Measurements from ENCODE around the gene NAT8L.

- TF ChIP-seq POLR2A (IDR thresholded peaks at IDR 0.05) (no peak), EP300 (IDR thresholded peaks at IDR 0.05) (no peak), POLR2AphosphoS5 (IDR thresholded peaks at IDR 0.05) (no peak)
- TF ChIP-seq, protein P1, sequence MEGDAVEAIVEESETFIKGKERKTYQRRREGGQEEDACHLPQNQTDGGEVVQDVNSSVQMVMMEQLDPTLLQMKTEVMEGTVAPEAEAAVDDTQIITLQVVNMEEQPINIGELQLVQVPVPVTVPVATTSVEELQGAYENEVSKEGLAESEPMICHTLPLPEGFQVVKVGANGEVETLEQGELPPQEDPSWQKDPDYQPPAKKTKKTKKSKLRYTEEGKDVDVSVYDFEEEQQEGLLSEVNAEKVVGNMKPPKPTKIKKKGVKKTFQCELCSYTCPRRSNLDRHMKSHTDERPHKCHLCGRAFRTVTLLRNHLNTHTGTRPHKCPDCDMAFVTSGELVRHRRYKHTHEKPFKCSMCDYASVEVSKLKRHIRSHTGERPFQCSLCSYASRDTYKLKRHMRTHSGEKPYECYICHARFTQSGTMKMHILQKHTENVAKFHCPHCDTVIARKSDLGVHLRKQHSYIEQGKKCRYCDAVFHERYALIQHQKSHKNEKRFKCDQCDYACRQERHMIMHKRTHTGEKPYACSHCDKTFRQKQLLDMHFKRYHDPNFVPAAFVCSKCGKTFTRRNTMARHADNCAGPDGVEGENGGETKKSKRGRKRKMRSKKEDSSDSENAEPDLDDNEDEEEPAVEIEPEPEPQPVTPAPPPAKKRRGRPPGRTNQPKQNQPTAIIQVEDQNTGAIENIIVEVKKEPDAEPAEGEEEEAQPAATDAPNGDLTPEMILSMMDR (IDR thresholded peaks at IDR 0.05), result no peak
Observed at GRCh38 chr4:2068566-2068965, 9.4 kb downstream of the NAT8L start.

Measured in sigmoid colon (tissue), 4 donors.